Effector memory CD4-positive, alpha-beta T cell (primary cell): Measurements from ENCODE around the gene ANXA4.
A peak's percentile ranks its signal among the peaks of the same experiment; 100 is the strongest.
"Not testable (repeated sequence)": the region's sequence is repeated elsewhere in the genome, so short reads cannot be mapped to it uniquely, and the experiment has no call there.

Experiments
- DNase-seq, 3 donors: peaks; one replicate each; pipeline ENCODE4 v3.0.0-alpha.2; 2020
- H3K27ac ChIP-seq: 2 replicates; pipeline ENCODE4 v1.7.0; 2013; ENCODE audit warnings: mild to moderate bottlenecking, low read length, moderate library complexity; ENCODE audit not compliant: insufficient read depth, poor library complexity, severe bottlenecking
- H3K27me3 ChIP-seq: replicated peaks from 2 replicates; pipeline ENCODE4 v1.7.0; 2013; ENCODE audit warnings: mild to moderate bottlenecking, low read length; ENCODE audit not compliant: insufficient read depth, control insufficient read depth, poor library complexity, severe bottlenecking
- H3K36me3 ChIP-seq: 2 replicates; pipeline ENCODE4 v1.7.0; 2013; ENCODE audit warnings: mild to moderate bottlenecking, low read length, moderate library complexity; ENCODE audit not compliant: control insufficient read depth, insufficient read depth
- H3K4me1 ChIP-seq: 2 replicates; pipeline ENCODE4 v1.7.0; 2013; ENCODE audit warnings: low read length, mild to moderate bottlenecking; ENCODE audit not compliant: control insufficient read depth, insufficient read depth, poor library complexity, severe bottlenecking
- H3K4me3 ChIP-seq: 2 replicates; pipeline ENCODE4 v1.7.0; 2013; ENCODE audit warnings: low read length, low read depth, mild to moderate bottlenecking; ENCODE audit not compliant: insufficient read depth, poor library complexity, severe bottlenecking
- H3K9me3 ChIP-seq: 2 replicates; pipeline ENCODE4 v1.7.0; 2013; ENCODE audit warnings: mild to moderate bottlenecking, low read length, moderate library complexity; ENCODE audit not compliant: control insufficient read depth

Gene ANXA4

DNA sequence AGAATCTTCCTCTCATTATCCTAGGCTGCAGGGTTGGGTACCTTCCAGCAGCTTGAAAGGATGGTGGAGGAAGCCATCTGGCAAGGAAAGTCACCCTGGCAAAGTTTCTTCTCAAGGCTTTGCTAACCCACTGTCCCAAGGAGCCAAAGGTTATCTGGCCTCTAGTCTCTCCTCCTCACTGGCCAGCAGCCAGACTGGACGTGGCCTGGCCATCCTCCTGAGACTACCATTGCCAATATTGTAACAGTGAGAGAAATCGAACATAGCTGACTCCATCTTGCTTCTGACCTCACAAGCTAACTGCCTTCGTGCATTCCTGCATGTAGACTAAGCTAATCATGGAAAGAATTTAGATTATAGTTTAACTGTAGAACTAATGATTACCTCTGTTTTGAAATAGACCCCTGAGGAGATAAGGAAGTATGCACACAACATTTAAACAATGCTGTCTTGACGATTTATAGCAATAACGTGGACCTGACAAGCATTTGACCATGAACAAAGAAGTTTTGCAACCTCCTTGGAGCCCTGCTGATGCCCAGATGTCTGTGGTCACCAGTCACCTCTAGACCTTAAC, 7.8 kb upstream of the ANXA4 start:
- no peaks in the 10 kb centered on the region for H3K27me3 ChIP-seq
- no peaks in the 10 kb centered on the region for H3K36me3 ChIP-seq
- H3K4me1 ChIP-seq = no peaks in the 10 kb centered on the region
- no peak for DNase-seq
- no peaks in the 10 kb centered on the region for H3K9me3 ChIP-seq
- H3K27ac ChIP-seq = no peak overlapping the region
- H3K4me3 ChIP-seq = no peak overlapping the region

GRCh38 chr2:69734854-69735544, 6.9 kb upstream of the ANXA4 start:
- H3K9me3 ChIP-seq = no peaks in the 10 kb centered on the region
- H3K27ac ChIP-seq = no peak overlapping the region
- no peaks in the 10 kb centered on the region for H3K36me3 ChIP-seq
- H3K4me3 ChIP-seq = no peak overlapping the region
- no peaks in the 10 kb centered on the region for H3K4me1 ChIP-seq
- no peak for DNase-seq
- no peaks in the 10 kb centered on the region for H3K27me3 ChIP-seq

DNA sequence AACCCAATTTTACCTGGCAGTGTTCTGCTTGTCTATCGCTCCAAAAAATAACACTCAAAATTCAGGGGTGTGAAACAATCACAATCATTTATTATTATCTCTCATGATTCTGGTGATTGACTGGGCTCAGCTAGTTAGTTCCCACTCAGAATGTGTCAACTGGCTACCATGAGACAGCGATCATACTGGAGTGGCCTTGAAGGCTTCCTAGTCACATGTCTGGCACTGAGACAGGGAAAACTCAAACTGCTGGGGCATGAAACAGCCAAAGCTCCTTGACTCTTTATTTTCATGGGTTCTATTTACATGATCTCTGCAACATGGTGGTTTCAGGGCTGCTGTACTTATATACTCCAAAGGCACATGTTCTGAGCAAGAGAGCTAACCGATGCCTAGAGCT, 6.2 kb upstream of the ANXA4 start:
- H3K27ac ChIP-seq = no peak overlapping the region
- no peaks in the 10 kb centered on the region for H3K9me3 ChIP-seq
- H3K4me1 ChIP-seq = no peaks in the 10 kb centered on the region
- no peaks in the 10 kb centered on the region for H3K36me3 ChIP-seq
- no peak overlapping the region for H3K4me3 ChIP-seq
- no peaks in the 10 kb centered on the region for H3K27me3 ChIP-seq
- DNase-seq = no peak

DNA sequence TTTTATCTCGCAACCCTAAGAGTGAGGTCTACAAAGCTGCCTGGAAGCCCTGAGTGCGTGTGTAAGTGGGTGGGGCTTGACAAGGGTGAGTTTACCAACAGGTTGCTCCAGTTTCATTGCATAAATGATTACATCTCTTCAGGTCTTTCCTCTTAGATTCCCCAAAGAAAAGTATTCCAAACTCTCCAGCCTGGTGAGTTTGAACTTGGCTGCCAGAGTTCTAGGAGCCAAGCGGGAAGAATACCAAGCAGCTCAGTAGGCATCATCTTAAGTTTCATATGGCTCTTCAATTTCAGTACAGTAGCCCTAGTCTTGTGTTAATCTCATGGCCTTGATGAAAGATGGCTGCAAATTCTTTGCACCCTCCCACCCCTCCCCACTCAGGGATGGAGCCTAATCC, 3.8 kb upstream of the ANXA4 start:
- not testable (repeated sequence) for DNase-seq, H3K27me3 ChIP-seq, H3K4me3 ChIP-seq, H3K36me3 ChIP-seq, H3K9me3 ChIP-seq, H3K4me1 ChIP-seq, H3K27ac ChIP-seq

DNA sequence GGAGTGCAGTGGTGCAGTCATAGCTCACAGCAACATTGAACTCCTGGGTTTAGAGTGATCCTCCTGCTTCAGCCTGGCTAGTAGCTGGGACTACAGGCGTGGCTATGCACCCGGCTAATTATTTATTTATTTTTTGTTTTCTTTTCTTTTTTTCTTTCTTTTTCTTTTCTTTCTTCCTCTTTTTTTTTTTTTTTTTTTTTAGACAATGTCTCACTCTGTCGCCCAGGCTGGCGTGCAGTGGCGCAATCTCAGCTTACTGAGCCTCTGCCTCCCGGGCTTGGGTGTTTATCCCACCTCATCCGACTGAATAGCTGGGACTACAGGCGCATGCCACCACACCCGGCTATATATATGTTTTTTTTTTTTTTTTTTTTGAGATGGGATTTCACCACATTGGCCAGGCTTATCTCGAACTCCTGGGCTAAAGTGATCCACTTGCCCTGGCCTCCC, 1.4 kb upstream of the ANXA4 start:
- Histone ChIP-seq H3K4me1 (peaks cover 7% of the 10 kb centered on the region), H3K4me3 (no peak overlapping the region)
- no peak for DNase-seq

DNA sequence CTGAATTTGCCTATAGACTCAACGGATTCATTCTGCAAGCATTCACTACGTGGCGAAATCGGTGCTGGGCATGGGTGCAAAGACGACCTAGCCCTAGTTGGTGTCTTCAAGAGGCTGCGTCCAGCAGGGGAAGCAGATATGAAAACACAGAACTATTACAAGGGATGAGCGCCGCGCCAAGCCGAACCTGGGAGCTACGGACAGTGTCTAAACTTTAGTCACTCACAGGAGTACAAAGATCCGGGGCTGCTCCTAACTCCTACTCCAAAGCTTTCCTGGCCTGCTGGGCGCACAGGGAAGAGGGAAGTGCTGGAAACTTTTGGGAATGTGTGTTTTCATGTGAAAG, 732 bp upstream of the ANXA4 start:
- no peak for DNase-seq
- H3K4me1 ChIP-seq = peaks cover 7% of the 10 kb centered on the region
- H3K9me3 ChIP-seq = no peaks in the 10 kb centered on the region
- H3K27ac ChIP-seq = peak overlapping the region; percentile 46
- peak overlapping the region; percentile 93 for H3K4me3 ChIP-seq
- no peaks in the 10 kb centered on the region for H3K36me3 ChIP-seq
- no peaks in the 10 kb centered on the region for H3K27me3 ChIP-seq

More for the DNA sequence above, 1.4 kb upstream of the ANXA4 start:
- Histone ChIP-seq H3K27me3 (no peaks in the 10 kb centered on the region), H3K27ac (no peak overlapping the region), H3K36me3 (no peaks in the 10 kb centered on the region), H3K9me3 (no peaks in the 10 kb centered on the region)

- H3K4me3 ChIP-seq = peak overlapping the region; percentile 93
- H3K4me1 ChIP-seq = peaks cover 7% of the 10 kb centered on the region
- H3K27me3 ChIP-seq = no peaks in the 10 kb centered on the region
- H3K27ac ChIP-seq = peak overlapping the region; percentile 46
- no peak for DNase-seq
- H3K9me3 ChIP-seq = no peaks in the 10 kb centered on the region
- H3K36me3 ChIP-seq = no peaks in the 10 kb centered on the region
Observed at GRCh38 chr2:69742322-69742952, 503 bp downstream of the ANXA4 start.

DNA sequence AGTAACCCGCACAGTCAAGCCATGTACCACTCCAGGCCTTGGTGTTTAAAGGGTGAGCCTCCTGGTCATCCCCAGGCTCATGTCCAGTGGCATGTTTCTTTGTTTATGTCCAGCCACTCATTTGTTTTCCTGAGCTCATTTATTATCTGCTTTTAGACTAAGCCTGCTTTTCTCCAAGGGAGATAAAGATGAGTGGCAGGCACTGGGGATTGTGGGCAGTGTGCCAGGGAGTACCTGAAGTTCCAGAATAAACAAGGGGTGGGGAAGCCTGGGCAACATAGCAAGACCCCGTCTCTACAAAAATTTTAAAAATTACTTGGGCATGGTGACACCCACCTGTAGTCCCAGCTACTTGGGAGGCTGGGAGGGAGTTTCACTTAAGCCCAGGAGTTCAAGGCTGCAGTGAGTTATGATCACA, 1.9 kb downstream of the ANXA4 start:
- no peaks in the 10 kb centered on the region for H3K27me3 ChIP-seq
- peaks cover 7% of the 10 kb centered on the region for H3K4me1 ChIP-seq
- no peak for DNase-seq
- no peak overlapping the region for H3K4me3 ChIP-seq
- no peaks in the 10 kb centered on the region for H3K36me3 ChIP-seq
- H3K9me3 ChIP-seq = no peaks in the 10 kb centered on the region
- no peak overlapping the region for H3K27ac ChIP-seq

GRCh38 chr2:69744456-69744855, 2.5 kb downstream of the ANXA4 start:
- Histone ChIP-seq H3K4me3 (no peak overlapping the region), H3K4me1 (peaks cover 7% of the 10 kb centered on the region), H3K27ac (no peak overlapping the region), H3K36me3 (no peaks in the 10 kb centered on the region), H3K9me3 (no peaks in the 10 kb centered on the region), H3K27me3 (no peaks in the 10 kb centered on the region)
- no peak for DNase-seq

DNA sequence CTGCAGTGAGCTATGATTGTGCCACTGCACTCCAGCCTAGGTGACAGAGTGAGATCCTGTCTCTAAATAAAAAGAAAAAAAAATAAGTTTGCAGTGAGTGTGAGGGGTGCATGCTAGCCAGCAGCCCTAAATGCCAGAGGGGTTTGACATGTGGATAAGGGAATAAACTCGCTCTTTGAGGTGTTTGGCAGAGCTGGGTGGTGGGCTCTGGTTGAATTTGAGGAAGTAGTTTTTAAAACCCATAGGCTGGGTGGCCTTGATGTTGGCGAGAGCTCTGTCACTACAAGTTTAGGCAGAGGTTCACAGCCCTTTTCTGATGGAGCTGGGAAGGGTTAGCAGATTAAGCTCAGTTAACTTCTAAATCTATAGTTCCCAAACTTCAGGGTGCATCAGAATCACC, 3.1 kb downstream of the ANXA4 start:
- H3K4me3 ChIP-seq = no peak overlapping the region
- no peak overlapping the region for H3K27ac ChIP-seq

More for the DNA sequence above, 3.1 kb downstream of the ANXA4 start:
- no peaks in the 10 kb centered on the region for H3K9me3 ChIP-seq
- no peaks in the 10 kb centered on the region for H3K27me3 ChIP-seq
- DNase-seq = no peak
- peaks cover 7% of the 10 kb centered on the region for H3K4me1 ChIP-seq
- no peaks in the 10 kb centered on the region for H3K36me3 ChIP-seq
